Astrocyte (in vitro differentiated cells and primary cell): ENCODE measurements around the gene TCIRG1. TPM values are rescaled to one million over a fixed set of nuclear protein-coding genes. Genes with fewer than 3 reads are reported as not detected.

Source experiments
- DNase-seq: peaks from one replicate; pipeline ENCODE4 v3.0.0-alpha.2; 2010; ENCODE audit warnings: low read depth
- FAIRE-seq: peaks from 2 replicates; lab custom pipeline; 2011; peaks lifted over from hg19 to GRCh38; lab: Jason Lieb, UNC
- H2AFZ ChIP-seq: 2 replicates; pipeline ENCODE4 v1.6.0; 2012; ENCODE audit warnings: low read depth, low read length, inconsistent platforms
- H3K27ac ChIP-seq: 2 replicates; pipeline ENCODE4 v1.5.1; 2011; ENCODE audit warnings: low read depth, low read length, inconsistent platforms
- H3K27me3 ChIP-seq: 2 replicates; pipeline ENCODE4 v1.6.0; 2011; ENCODE audit warnings: low read length, inconsistent platforms; ENCODE audit not compliant: insufficient read depth
- H3K36me3 ChIP-seq: 2 replicates; pipeline ENCODE4 v1.5.1; 2011; ENCODE audit warnings: low read length, inconsistent platforms; ENCODE audit not compliant: insufficient read depth
- H3K4me1 ChIP-seq: 2 replicates; pipeline ENCODE4 v1.5.1; 2011; ENCODE audit warnings: low read length, inconsistent platforms; ENCODE audit not compliant: insufficient read depth
- H3K4me2 ChIP-seq: 2 replicates; pipeline ENCODE4 v1.6.0; 2012; ENCODE audit warnings: low read length, inconsistent platforms
- H3K4me3 ChIP-seq: 2 replicates; pipeline ENCODE4 v1.5.1; 2011; ENCODE audit warnings: low read depth, mild to moderate bottlenecking, low read length, inconsistent platforms; ENCODE audit not compliant: insufficient read depth
- H3K79me2 ChIP-seq: 2 replicates; pipeline ENCODE4 v1.6.0; 2012; ENCODE audit warnings: mild to moderate bottlenecking, low read length, inconsistent platforms; ENCODE audit not compliant: insufficient read depth
- H3K9ac ChIP-seq: 2 replicates; pipeline ENCODE4 v1.6.0; 2012; ENCODE audit warnings: mild to moderate bottlenecking, low read length, inconsistent platforms
- H3K9me3 ChIP-seq: 2 replicates; pipeline ENCODE4 v1.5.1; 2012; ENCODE audit warnings: low read depth, mild to moderate bottlenecking, low read length, inconsistent platforms; ENCODE audit not compliant: insufficient read depth
- H4K20me1 ChIP-seq: 2 replicates; pipeline ENCODE4 v1.6.0; 2012; ENCODE audit warnings: low read length, inconsistent platforms; ENCODE audit not compliant: insufficient read depth
- H3K27ac Mint-ChIP-seq: one replicate; pipeline ENCODE4 v1.8.0; 2021; ENCODE audit warnings: mild to moderate bottlenecking, mixed read lengths; ENCODE audit not compliant: unreplicated experiment
- H3K27me3 Mint-ChIP-seq: one replicate; pipeline ENCODE4 v1.8.0; 2021; ENCODE audit warnings: low read depth, mixed read lengths; ENCODE audit not compliant: unreplicated experiment
- H3K36me3 Mint-ChIP-seq: one replicate; pipeline ENCODE4 v1.8.0; 2021; ENCODE audit warnings: low read depth, mixed read lengths; ENCODE audit not compliant: unreplicated experiment
- H3K4me1 Mint-ChIP-seq: one replicate; pipeline ENCODE4 v1.8.0; 2021; ENCODE audit warnings: low read depth, mixed read lengths; ENCODE audit not compliant: unreplicated experiment
- H3K4me3 Mint-ChIP-seq: one replicate; pipeline ENCODE4 v1.8.0; 2021; ENCODE audit warnings: mild to moderate bottlenecking, moderate library complexity, mixed read lengths; ENCODE audit not compliant: unreplicated experiment
- H3K9me3 Mint-ChIP-seq: one replicate; pipeline ENCODE4 v1.8.0; 2021; ENCODE audit warnings: mild to moderate bottlenecking, mixed read lengths; ENCODE audit not compliant: unreplicated experiment
- CTCF ChIP-seq: IDR thresholded peaks from 2 replicates; pipeline ENCODE4 v1.5.1; 2011; ENCODE audit warnings: low read depth, mild to moderate bottlenecking, inconsistent platforms, low read length, moderate library complexity; ENCODE audit not compliant: insufficient read depth
- EZH2 ChIP-seq: IDR thresholded peaks from 2 replicates; pipeline ENCODE4 v1.6.1; 2012; ENCODE audit warnings: mild to moderate bottlenecking, low read length, inconsistent platforms; ENCODE audit not compliant: insufficient read depth
- total RNA-seq: library from RNA; stranded (reverse); gene quantifications from 2 replicates; pipeline ENCODE4 v1.2.1, GENCODE V29; 2021

TCIRG1 gene
- total RNA-seq, 1 donor from 2014 or later: 55.1 TPM

DNA sequence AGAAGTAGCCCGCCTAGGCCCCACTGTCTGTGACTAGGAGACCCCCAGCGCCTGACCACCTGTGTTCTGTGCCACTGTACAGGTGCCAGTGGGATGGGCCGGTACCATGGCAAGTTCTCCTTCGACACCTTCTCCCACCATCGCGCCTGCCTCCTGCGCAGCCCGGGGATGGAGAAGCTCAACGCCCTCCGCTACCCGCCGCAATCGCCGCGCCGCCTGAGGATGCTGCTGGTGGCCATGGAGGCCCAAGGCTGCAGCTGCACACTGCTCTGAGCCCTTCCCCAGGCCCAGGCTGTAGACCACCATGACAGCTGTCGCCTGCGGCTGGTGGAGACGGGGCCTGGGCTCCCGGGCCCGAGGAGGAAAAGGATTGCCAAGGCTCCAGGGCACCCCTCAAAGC, 11.2 kb upstream of the TCIRG1 start:
- Histone ChIP-seq H3K79me2 (peaks cover 30% of the 10 kb centered on the region), H3K9me3 (no peaks in the 10 kb centered on the region), H3K9ac (peak overlapping the region; percentile 78), H3K4me3 (no peak overlapping the region), H3K36me3 (no peaks in the 10 kb centered on the region), H4K20me1 (no peaks in the 10 kb centered on the region), H3K27me3 (no peaks in the 10 kb centered on the region), H2AFZ (peak overlapping the region; percentile 30), H3K27ac (peak overlapping the region; percentile 93), H3K4me1 (peaks cover 56% of the 10 kb centered on the region), H3K4me2 (peak overlapping the region; percentile 100)
- H3K27ac Mint-ChIP-seq: peak overlapping the region; percentile 90
- TF ChIP-seq CTCF (no peak), EZH2 (no peak)
- DNase-seq (no peak), FAIRE-seq (no peak)
- H3K9me3 Mint-ChIP-seq: no peaks in the 10 kb centered on the region
- H3K27me3 Mint-ChIP-seq: no peaks in the 10 kb centered on the region
- H3K4me3 Mint-ChIP-seq: no peak overlapping the region
- peaks cover 14% of the 10 kb centered on the region for H3K36me3 Mint-ChIP-seq
- H3K4me1 Mint-ChIP-seq: peaks cover 34% of the 10 kb centered on the region

GRCh38 chr11:68028802-68029545, 9.9 kb upstream of the TCIRG1 start:
- FAIRE-seq (peak; percentile 5), DNase-seq (no peak)
- Histone ChIP-seq H3K4me3 (no peak overlapping the region), H3K4me2 (peak overlapping the region; percentile 100), H4K20me1 (no peaks in the 10 kb centered on the region), H3K4me1 (peaks cover 56% of the 10 kb centered on the region), H3K9ac (peak overlapping the region; percentile 84), H3K36me3 (no peaks in the 10 kb centered on the region), H3K27ac (peak overlapping the region; percentile 93), H3K9me3 (no peaks in the 10 kb centered on the region), H3K27me3 (no peaks in the 10 kb centered on the region), H2AFZ (no peak overlapping the region), H3K79me2 (peaks cover 41% of the 10 kb centered on the region)
- peaks cover 36% of the 10 kb centered on the region for H3K4me1 Mint-ChIP-seq
- H3K27me3 Mint-ChIP-seq: no peaks in the 10 kb centered on the region
- TF ChIP-seq EZH2 (no peak), CTCF (no peak)
- H3K36me3 Mint-ChIP-seq: peaks cover 17% of the 10 kb centered on the region
- H3K4me3 Mint-ChIP-seq: peak overlapping the region; percentile 92
- no peaks in the 10 kb centered on the region for H3K9me3 Mint-ChIP-seq
- peak overlapping the region; percentile 98 for H3K27ac Mint-ChIP-seq
